IMR-90 (cell line): ENCODE measurements around the gene CAPN9. TPM values are rescaled to one million over a fixed set of nuclear protein-coding genes. Genes with fewer than 3 reads are reported as not detected.

Experiments used
- ATAC-seq: fragments of 200-7000 bp; cut with Tn5 transposase; 2 replicates; pipeline ENCODE4 v1.9.1; 2020; ENCODE audit warnings: low read depth, mild to moderate bottlenecking, moderate library complexity
- BruUV-seq: library from RNA; stranded (reverse); fragments of 400-500 nt; replicated peaks from 2 replicates; lab custom pipeline; 2021; lab: Mats Ljungman, UMichigan
- CTCF ChIA-PET: fragments of 300-600 bp; formaldehyde crosslinking; extraction: SDS; loops from one replicate; lab custom pipeline; 2021; ENCODE audit warnings: antibody characterized with exemption; lab: Yijun Ruan, JAX
- POLR2A ChIA-PET: fragments of 300-600 bp; sonication (Branson Sonifier 250); formaldehyde crosslinking; loops from one replicate; lab custom pipeline; 2022; ENCODE audit warnings: antibody characterized with exemption; ENCODE audit not compliant: unreplicated experiment; lab: Charles Lee
- DNase-seq: peaks from one replicate; pipeline ENCODE4 v3.0.0; 2013
- H2AFZ ChIP-seq: replicated peaks from 2 replicates; pipeline ENCODE3; 2013; ENCODE audit warnings: low read length, mild to moderate bottlenecking; ENCODE audit not compliant: poor library complexity
- H2AK5ac ChIP-seq: 2 replicates; pipeline ENCODE4 v1.6.1; 2013; ENCODE audit warnings: low read depth, low read length, inconsistent platforms
- H2AK9ac ChIP-seq: replicated peaks from 2 replicates; pipeline ENCODE3; 2013; ENCODE audit warnings: mild to moderate bottlenecking, low read depth, low read length, moderate library complexity; ENCODE audit not compliant: poor library complexity
- H2BK120ac ChIP-seq: 2 replicates; pipeline ENCODE4 v1.6.1; 2013; ENCODE audit warnings: low read depth, low read length, inconsistent platforms
- H2BK15ac ChIP-seq: 3 replicates; pipeline ENCODE4 v1.6.1; 2013; ENCODE audit warnings: low read depth, low read length, inconsistent platforms
- H2BK20ac ChIP-seq: 2 replicates; pipeline ENCODE4 v1.6.1; 2013; ENCODE audit warnings: low read depth, mild to moderate bottlenecking, inconsistent platforms, low read length, moderate library complexity
- H2BK5ac ChIP-seq: 2 replicates; pipeline ENCODE4 v1.6.1; 2013; ENCODE audit warnings: mild to moderate bottlenecking, low read depth, low read length, inconsistent platforms; ENCODE audit not compliant: poor library complexity, severe bottlenecking
- H3K14ac ChIP-seq: replicated peaks from 2 replicates; pipeline ENCODE4 v1.6.1; 2013; ENCODE audit warnings: low read depth, low read length, inconsistent platforms
- H3K18ac ChIP-seq: 2 replicates; pipeline ENCODE4 v1.6.1; 2013; ENCODE audit warnings: low read depth, low read length, control low read depth
- H3K23ac ChIP-seq: 2 replicates; pipeline ENCODE4 v1.6.1; 2013; ENCODE audit warnings: low read depth, low read length, inconsistent platforms
- H3K27ac ChIP-seq: 2 replicates; pipeline ENCODE4 v1.5.1; 2013; ENCODE audit warnings: mild to moderate bottlenecking, control low read depth, low read length; ENCODE audit not compliant: insufficient read depth
- H3K27me3 ChIP-seq: 2 replicates; pipeline ENCODE4 v1.6.1; 2013; ENCODE audit warnings: low read length; ENCODE audit not compliant: control insufficient read depth, insufficient read depth
- H3K36me3 ChIP-seq: 2 replicates; pipeline ENCODE4 v1.6.1; 2013; ENCODE audit warnings: low read length, mixed read lengths; ENCODE audit not compliant: control insufficient read depth, insufficient read depth
- H3K4ac ChIP-seq: 2 replicates; pipeline ENCODE4 v1.6.1; 2013; ENCODE audit warnings: low read depth, low read length, inconsistent platforms
- H3K4me1 ChIP-seq: 2 replicates; pipeline ENCODE4 v1.6.1; 2013; ENCODE audit warnings: low read length, mixed read lengths; ENCODE audit not compliant: control insufficient read depth, insufficient read depth
- H3K4me2 ChIP-seq: 2 replicates; pipeline ENCODE4 v1.6.1; 2013; ENCODE audit warnings: low read depth, mild to moderate bottlenecking, control low read depth, low read length, moderate library complexity
- H3K4me3 ChIP-seq: 2 replicates; pipeline ENCODE4 v1.5.1; 2013; ENCODE audit warnings: low read depth, mild to moderate bottlenecking, control low read depth, low read length, moderate library complexity; ENCODE audit not compliant: insufficient read depth
- H3K56ac ChIP-seq: 2 replicates; pipeline ENCODE4 v1.6.1; 2013; ENCODE audit warnings: low read length, inconsistent platforms; ENCODE audit not compliant: insufficient read depth; ENCODE audit errors: extremely low read depth
- H3K79me1 ChIP-seq, 2 experiments: 2 replicates each; pipeline ENCODE4 v1.6.1; 2013; ENCODE audit warnings: low read length in 2 of 2, inconsistent platforms in 1 of 2, low read depth in 1 of 2
- H3K9ac ChIP-seq: 2 replicates; pipeline ENCODE4 v1.6.1; 2013; ENCODE audit warnings: low read depth, low read length, control low read depth
- H3K9me1 ChIP-seq: 2 replicates; pipeline ENCODE4 v1.6.1; 2013; ENCODE audit warnings: low read length, inconsistent platforms; ENCODE audit not compliant: insufficient read depth
- H3K9me3 ChIP-seq: 2 replicates; pipeline ENCODE4 v1.6.1; 2013; ENCODE audit warnings: low read length; ENCODE audit not compliant: control insufficient read depth, insufficient read depth
- H4K20me1 ChIP-seq: 2 replicates; pipeline ENCODE4 v1.6.1; 2013; ENCODE audit warnings: low read length, inconsistent platforms; ENCODE audit not compliant: insufficient read depth
- H4K5ac ChIP-seq: 2 replicates; pipeline ENCODE4 v1.6.1; 2013; ENCODE audit warnings: mild to moderate bottlenecking, low read depth, low read length, control low read depth
- H4K8ac ChIP-seq, 2 experiments: 2 replicates each; pipeline ENCODE4 v1.6.1; 2013; ENCODE audit warnings: low read depth in 2 of 2, low read length in 2 of 2, control low read depth in 1 of 2, inconsistent platforms in 1 of 2
- H4K91ac ChIP-seq: 2 replicates; pipeline ENCODE4 v1.6.1; 2013; ENCODE audit warnings: low read depth, low read length, inconsistent platforms; ENCODE audit not compliant: insufficient read depth
- CHD1 ChIP-seq: IDR thresholded peaks from 2 replicates; pipeline ENCODE4 v1.6.1; 2012; ENCODE audit warnings: low read depth, low read length, improper control_type of control experiment
- CTCF ChIP-seq: conservative IDR thresholded peaks from 2 replicates; pipeline ENCODE4 v1.5.1; 2012; ENCODE audit warnings: mild to moderate bottlenecking, low read depth, low read length, improper control_type of control experiment
- NFE2L2 ChIP-seq: fragments of 150-350 bp; IDR thresholded peaks from 2 replicates; pipeline ENCODE4 v1.6.1; 2016; ENCODE audit warnings: low read depth, mild to moderate bottlenecking, low read length
- RAD21 ChIP-seq: IDR thresholded peaks from 2 replicates; pipeline ENCODE4 v1.6.1; 2012; ENCODE audit warnings: low read length, improper control_type of control experiment
- SMC3 ChIP-seq: fragments of 150-350 bp; IDR thresholded peaks from 2 replicates; pipeline ENCODE4 v1.6.1; 2016; ENCODE audit warnings: low read depth, mild to moderate bottlenecking, antibody characterized with exemption, low read length, moderate library complexity
- WGBS, 2 experiments: methylation state at CpG; one replicate each; pipeline versions ENCODE4 v1.1.5 to v1.1.7; 2013; ENCODE audit warnings: missing lambda C conversion rate in 2 of 2; ENCODE audit not compliant: insufficient read length in 1 of 2; ENCODE audit errors: extremely low coverage in 2 of 2; 5-methylcytosine and 5-hydroxymethylcytosine counted together
- dilution Hi-C: fragments of 300-500 bp; cut with HindIII; formaldehyde crosslinking; loops from one replicate; pipeline ENCODE4 v1.14.3; 2018; ENCODE audit warnings: low sequenced_read_pairs; ENCODE audit not compliant: unreplicated experiment
- in situ Hi-C: fragments of 300-500 bp; cut with MboI; formaldehyde crosslinking; loops from 3 replicates; pipeline ENCODE4 v1.14.3; 2019; ENCODE audit warnings: low sequenced_read_pairs, inconsistent platforms, mixed read lengths
- intact Hi-C: fragments of 100-400 bp; cut with micrococcal nuclease; formaldehyde crosslinking; loops from 2 replicates; pipeline ENCODE4 v1.10.0; 2022
- polyA plus RNA-seq, 3 experiments: library from polyadenylated mRNA; depleted of rRNA; stranded (reverse); fragments of >200 nt; gene quantifications; 2 replicates each; pipeline ENCODE4 v1.2.3, GENCODE V29; 2012; ENCODE audit warnings: low replicate concordance in 1 of 3
- total RNA-seq: library from RNA; depleted of rRNA; stranded (reverse); fragments of >200 nt; gene quantifications from 2 replicates; pipeline ENCODE4 v1.2.3, GENCODE V29; 2012

The CAPN9 gene
- total and polyA plus RNA-seq, 2 of the 4 experiments (the other 2 are of a cell fraction) = not detected

DNA sequence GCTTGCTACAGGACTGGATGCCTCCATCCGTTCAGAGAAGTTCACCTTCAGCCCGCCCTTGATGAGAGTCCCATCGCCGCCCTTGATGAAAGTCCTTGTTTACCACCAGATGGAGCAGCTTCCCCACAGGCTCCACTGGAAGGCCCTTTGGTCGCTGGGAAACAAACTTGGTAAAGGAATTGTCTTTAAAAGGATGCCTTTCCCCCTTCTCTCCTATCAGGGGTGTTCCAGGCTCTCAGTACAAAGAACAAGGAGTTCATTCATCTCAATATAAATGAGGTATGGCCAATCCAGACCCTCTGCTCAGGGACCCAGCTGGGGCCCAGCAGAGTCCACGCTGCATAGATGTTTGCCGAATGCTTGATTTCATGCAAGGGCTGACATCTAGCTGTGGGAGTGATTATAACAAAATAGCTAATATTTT is 50.8 kb downstream of the CAPN9 start:
- Histone ChIP-seq H3K27ac (no peak overlapping the region), H3K4me2 (no peak overlapping the region), H3K18ac (no peak overlapping the region), H2BK20ac (no peak overlapping the region), H4K20me1 (no peaks in the 10 kb centered on the region; the same call in 1 of the 2 replicates), H3K9ac (no peak overlapping the region), H3K14ac (no peak overlapping the region), H4K91ac (no peak overlapping the region; the same call in 1 of the 2 replicates), H3K36me3 (no peaks in the 10 kb centered on the region), H2BK5ac (no peak overlapping the region), H2AFZ (peak overlapping the region; percentile 38), H3K27me3 (no peaks in the 10 kb centered on the region), H3K4me1 (no peaks in the 10 kb centered on the region), H3K9me3 (no peaks in the 10 kb centered on the region), H2BK15ac (no peak overlapping the region), H3K23ac (no peak overlapping the region), H4K5ac (no peak overlapping the region), H3K56ac (no peak overlapping the region), H3K4ac (no peak overlapping the region), H3K79me1 (no peaks in the 10 kb centered on the region), H2AK9ac (no peak overlapping the region), H4K8ac (no peak overlapping the region), H3K9me1 (no peaks in the 10 kb centered on the region; the same call in 1 of the 2 replicates), H2BK120ac (no peak overlapping the region), H2AK5ac (no peak overlapping the region), H3K4me3 (no peak overlapping the region)
- ChIA-PET CTCF (interaction anchor here (0.5 to 2.4 kb wide), 14 partner anchors 11 to 781 kb away, joined by 3 to 20 read pairs (median 3); no protein-coding TSS in a partner anchor), POLR2A (no interaction called here)
- WGBS, 2 experiments = no CpG with 5 or more reads among the region's 7 CpGs
- TF ChIP-seq CTCF = peak; percentile 89
- peak; percentile 97 for TF ChIP-seq RAD21
- TF ChIP-seq SMC3 = peak; percentile 99
- no peak for TF ChIP-seq CHD1
- TF ChIP-seq NFE2L2 = no peak
- peak; percentile 93 for ATAC-seq
- intact Hi-C loops (loop anchor here (1.0 to 2.0 kb wide), 4 partner anchors 68 to 413 kb away; partner anchors contain the start of genes ARV1 and TTC13), dilution Hi-C loops (no loop called here), in situ Hi-C loops (loop anchor here (5.0 kb wide), 1 partner anchor 414 kb away; no protein-coding TSS in a partner anchor)
- DNase-seq = peak; percentile 73
- BruUV-seq = no TSS peak
